Activated naive CD8-positive, alpha-beta T cell treated with anti-CD3 and anti-CD28 coated beads for 36 hours (primary cell): ENCODE data around the gene MAGEB10. TPM values are rescaled to one million over a fixed set of nuclear protein-coding genes. Genes with fewer than 3 reads are reported as not detected.

Experiments used
- total RNA-seq, 2 experiments: library from RNA; stranded (reverse); gene quantifications; one replicate each; pipeline ENCODE4 v1.2.3, GENCODE V29; 2021

Gene MAGEB10
- total RNA-seq, 2 experiments from 2014 or later: not detected

Other genes starting within 250 kb of the MAGEB10 start
- not detected for gene DCAF8L2, start 217.6 kb upstream of the MAGEB10 start, total RNA-seq
- gene DCAF8L1, start 173.5 kb downstream of the MAGEB10 start, total RNA-seq: not detected